HG03378 (cell line): ENCODE data around the gene CTSW.

ENCODE experiments used
- ATAC-seq: cut with Tn5 transposase; IDR thresholded peaks from one replicate; pipeline ENCODE4 v1.9.1; 2021; ENCODE audit warnings: mild to moderate bottlenecking, moderate library complexity; ENCODE audit not compliant: unreplicated experiment

Gene CTSW

GRCh38 chr11:65866509-65867283, 12.9 kb upstream of the CTSW start:
- ATAC-seq, result no peak

- no peak for ATAC-seq
Measured at GRCh38 chr11:65867284-65868071, 12.2 kb upstream of the CTSW start.

GRCh38 chr11:65868076-65868667, 11.5 kb upstream of the CTSW start:
- ATAC-seq, result no peak

GRCh38 chr11:65868907-65869306, 10.7 kb upstream of the CTSW start:
- ATAC-seq, result no peak

GRCh38 chr11:65869643-65870306, 9.9 kb upstream of the CTSW start:
- ATAC-seq, result no peak

- no peak for ATAC-seq
Measured at GRCh38 chr11:65870307-65870658, 9.4 kb upstream of the CTSW start.

- no peak for ATAC-seq
Measured at GRCh38 chr11:65870706-65871681, 8.6 kb upstream of the CTSW start.

GRCh38 chr11:65871811-65872548, 7.7 kb upstream of the CTSW start:
- ATAC-seq, result no peak

GRCh38 chr11:65872586-65873317, 6.9 kb upstream of the CTSW start, which contains the start of gene EFEMP2:
TSS of gene EFEMP2 (minus strand) at chr11:65872800. CDS start at chr11:65872354, 446 bp downstream.
- no peak for ATAC-seq

- ATAC-seq, result peak; percentile 62
Measured at GRCh38 chr11:65873318-65874156, 6.1 kb upstream of the CTSW start.

GRCh38 chr11:65880027-65880426, 390 bp downstream of the CTSW start:
- ATAC-seq, result no peak

- ATAC-seq, result no peak
Measured at GRCh38 chr11:65880844-65881421, 1.3 kb downstream of the CTSW start.

- ATAC-seq, result no peak
Measured at GRCh38 chr11:65882120-65883057, 2.8 kb downstream of the CTSW start.

GRCh38 chr11:65883058-65883761, 3.6 kb downstream of the CTSW start:
- no peak for ATAC-seq

- ATAC-seq, result no peak
Measured at GRCh38 chr11:65883786-65884715, 4.4 kb downstream of the CTSW start.
